ENCODE results near the gene TMEM108.

The TMEM108 gene

DNA sequence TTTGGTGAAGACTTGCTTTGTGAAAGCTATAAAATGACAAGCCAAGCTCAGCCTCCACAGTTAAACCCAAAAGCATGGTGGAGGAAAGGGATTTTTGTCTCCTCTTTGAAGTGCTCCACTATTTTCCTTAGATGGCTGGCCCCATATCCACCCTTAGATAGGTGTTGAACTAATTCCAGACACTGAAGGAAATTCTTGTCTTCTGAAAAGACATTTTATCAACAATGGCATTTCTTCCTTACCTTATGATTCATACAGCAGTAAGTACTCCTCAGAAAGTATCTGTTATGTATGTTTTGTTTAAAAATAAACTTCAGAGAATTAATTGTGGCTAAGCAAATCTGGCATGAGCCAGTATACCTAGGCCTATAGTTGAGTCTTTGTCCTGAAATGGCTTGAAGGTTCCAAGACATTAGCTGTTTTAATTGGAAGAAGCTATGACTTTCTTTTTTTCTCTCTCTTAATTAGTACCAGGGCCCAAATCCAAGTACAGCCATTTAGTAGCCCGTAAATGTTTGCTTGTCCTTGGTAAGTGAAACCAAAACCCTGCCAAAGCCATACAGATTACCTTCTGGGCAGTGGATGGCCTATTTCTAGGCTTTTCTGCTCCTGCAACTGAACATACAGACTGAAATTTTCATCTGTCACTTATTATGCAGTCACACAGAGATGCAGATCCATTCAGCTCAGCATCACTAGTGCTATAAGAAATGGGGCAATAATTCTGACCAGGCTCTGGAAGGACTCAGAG lies 356.5 kb downstream of the TMEM108 start:
- DNase-seq, result peak; percentile 2

DNA sequence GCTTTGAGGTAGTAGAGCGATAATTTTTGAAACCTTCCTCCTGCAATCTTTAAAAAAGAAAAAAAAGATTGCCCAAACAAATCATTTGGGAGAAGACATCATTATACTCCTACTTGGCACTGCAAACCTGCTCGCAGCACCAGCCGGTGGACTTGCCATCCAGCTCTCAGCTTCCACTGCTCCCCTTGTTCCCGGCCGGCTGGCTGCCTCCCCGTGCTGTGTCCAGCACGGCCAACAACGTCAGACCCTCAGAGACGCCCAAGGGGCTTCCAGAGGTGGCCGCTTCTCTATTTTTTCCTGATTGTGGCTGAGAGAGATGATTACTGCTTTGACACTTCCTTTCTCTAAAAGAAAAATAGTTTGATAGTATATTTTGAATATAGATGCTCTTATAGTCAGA lies 358.7 kb downstream of the TMEM108 start:
- peak; percentile 21 for DNase-seq

DNA sequence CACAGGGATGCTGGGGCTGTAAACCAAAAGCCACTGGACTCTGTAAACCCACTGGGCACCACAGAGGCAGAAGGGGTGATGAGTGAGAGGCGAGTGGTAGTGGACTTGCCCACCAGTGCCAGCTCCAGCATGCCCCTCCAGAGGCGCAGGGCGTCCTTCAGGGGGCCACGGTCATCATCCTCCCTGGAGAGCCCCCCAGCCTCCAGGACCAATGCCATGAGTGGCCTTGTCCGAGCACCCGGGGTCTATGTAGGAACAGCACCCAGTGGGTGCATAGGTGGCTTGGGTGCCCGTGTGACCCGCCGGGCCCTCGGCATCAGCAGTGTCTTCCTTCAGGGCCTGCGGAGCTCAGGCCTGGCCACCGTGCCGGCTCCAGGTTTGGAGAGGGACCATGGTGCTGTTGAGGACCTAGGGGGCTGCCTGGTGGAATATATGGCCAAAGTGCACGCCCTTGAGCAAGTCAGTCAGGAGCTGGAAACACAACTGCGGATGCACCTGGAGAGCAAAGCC lies 361.9 kb downstream of the TMEM108 start, which contains the start of gene BFSP2:
Gene BFSP2 (plus strand): TSS at position 51 of the 510 bp plus-strand sequence. CDS start 28 bp downstream, at position 79.
- no peak for DNase-seq

DNA sequence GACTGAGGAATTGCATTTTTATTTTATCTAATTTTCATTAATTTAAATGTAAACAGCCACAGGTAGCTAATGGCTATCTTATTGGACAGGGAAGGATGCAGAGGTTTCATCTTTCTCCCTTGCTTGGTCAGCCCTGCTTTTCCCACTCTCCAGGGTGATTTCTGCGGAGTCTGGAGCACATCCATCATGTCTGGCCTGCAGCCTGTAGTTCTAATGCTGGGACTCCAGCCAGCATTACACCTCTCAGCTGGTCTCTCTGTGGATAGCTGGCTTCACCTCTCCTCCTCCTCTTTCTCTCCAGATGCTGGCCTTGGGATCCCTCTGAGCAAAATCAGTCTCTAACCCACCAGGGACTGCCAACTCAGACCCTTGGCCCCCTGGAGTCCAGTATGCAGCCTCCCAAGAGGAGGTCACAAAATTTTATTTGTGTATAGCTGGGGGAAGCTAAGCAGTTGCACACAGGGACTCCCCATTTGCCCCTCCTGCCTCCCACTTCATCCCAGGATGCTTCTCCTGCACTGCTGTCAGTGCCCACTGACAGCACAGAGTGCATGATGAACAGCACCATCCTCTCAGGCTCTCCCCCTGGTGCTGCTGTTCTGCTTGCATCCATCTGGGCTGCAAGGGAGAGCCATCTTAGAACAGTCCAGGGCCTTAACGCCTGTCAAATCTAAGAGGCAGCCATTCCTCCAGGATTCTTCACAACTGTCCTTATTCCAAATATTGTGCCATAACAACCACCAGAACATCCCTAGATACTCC lies 363.4 kb downstream of the TMEM108 start:
- DNase-seq, result peak; percentile 69

DNA sequence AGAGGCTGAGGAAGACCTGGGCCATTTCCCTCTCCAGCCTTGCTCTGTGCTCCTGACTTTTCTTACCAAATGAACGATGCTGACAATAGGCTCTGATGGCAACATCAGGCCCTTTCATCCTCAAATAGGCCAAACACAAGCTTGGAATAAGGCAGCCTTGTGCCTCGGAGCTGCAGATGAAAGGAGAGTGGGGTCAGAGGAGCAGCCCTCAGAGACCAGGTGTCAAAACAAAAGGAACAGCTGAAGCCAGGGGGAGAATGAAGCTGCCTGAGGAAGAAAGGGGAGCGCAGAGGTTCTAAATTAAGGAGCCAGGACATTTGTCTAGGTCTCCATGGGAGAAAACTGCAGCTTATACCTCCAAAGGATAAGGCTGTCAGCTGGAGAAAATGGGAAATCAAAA lies 366.7 kb downstream of the TMEM108 start:
- peak; percentile 15 for DNase-seq

DNA sequence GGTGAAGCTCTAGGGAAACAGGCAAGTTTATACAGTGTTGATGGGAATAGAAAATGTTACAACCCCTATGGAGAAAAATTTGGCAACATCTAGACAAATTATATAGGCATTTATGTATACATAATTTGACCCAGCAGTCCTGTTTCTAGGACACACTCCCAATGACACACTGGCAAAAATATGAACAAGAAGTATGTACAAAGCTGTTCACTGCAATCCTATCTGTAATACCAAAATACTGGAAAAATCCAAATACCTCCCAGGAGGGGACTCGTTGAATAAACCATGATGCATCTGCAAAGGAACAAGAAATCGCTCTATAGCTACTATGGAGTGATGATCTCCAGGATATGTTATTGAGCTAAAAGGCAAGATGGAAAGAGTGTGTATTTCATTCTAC lies 370.2 kb downstream of the TMEM108 start:
- DNase-seq, result no peak

DNA sequence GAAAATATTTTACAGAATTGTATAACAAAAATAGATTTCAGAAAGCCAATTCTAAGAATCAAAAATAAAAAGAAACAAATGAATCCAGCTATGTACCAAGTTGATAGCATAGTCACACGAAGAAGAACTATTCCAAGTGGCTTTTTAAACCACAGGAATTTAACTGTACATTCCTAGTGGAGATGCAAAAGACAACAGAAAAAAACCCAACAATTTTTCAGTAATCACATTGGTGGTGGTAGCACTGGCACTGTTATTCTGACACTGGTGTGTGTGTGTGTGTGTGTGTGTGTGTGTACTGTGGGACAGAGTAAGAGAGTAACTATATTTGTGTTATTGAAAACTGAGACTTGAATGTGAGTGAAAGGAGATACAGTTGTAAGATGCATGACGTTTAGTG lies 370.8 kb downstream of the TMEM108 start:
- DNase-seq, result peak; percentile 30

DNA sequence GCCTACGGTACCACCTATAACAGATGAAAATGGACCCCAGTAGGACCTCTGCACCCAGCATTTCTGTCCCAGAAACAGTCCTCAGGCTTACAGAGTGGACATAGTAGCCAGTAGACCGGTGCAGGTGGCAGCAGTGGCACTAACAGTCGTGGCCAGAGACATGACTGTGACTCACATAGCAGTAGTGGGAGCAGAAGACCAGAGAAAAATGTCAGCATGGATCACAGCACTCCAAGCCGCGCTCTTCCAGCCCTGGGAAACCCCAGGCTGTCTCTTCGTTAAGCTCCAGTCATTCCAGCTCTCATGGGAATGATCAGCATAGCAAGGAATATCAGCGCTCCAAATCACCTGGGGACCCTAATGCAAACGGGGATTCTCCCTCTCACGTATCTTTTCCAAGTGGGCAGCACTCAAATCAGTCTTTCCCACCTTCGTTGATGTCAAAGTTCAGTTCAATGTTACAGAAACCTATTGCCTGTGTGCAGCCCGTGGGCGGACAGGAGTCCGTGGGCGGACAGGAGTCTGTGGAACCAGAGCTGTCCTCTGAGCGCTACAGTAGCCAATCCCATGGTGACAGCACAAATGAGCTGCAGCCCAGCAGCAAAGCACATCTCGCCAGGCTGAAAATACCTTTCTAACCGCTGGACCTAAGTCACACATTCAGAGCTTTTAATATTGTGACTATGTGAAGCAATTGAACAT lies 372.2 kb downstream of the TMEM108 start:
- peak; percentile 35 for DNase-seq

DNA sequence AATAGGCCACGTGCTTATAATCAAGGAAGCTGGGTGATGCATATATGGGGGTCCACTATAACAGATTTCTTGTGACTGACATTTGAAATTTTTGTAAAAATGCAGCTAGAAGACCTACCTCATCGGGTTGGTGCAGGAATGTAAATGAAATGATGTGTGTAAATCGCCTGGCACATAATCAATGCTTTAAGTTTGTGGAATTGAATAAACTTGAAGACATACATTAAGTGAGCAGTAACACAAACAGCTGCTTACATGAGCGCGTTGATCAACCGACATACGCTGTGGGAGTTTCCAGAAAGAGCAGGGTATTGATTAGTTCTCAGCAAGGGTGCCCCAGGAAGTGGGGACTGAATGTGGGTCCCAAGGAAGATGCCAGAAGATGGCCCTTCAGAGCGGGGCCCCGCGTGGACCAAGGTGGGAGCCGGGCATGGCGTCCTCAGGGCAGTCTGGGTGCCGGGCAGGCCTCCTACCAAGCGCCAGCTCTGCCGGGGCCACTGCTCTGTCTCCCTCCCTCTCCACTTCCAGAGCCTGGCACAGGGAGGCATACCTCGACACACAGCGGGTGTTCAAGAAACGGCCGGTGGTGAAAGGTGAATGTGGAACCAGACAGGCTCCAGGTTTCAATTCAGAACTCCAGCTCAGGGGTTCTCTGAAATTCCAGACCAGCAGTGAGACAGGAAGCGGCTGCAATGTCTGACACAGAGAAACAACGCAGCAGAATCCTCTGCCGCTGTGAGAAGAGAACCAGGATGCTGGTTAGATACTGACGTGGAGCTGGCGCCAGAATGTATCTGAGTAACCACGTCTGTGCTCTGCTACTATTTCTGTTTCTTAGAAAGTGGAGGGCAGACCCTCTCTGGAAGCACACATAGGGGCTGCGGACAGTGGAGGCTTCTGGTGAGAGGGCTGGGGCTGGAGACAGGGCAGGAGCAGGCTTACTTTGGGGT lies 374.3 kb downstream of the TMEM108 start:
- peak; percentile 45 for DNase-seq

DNA sequence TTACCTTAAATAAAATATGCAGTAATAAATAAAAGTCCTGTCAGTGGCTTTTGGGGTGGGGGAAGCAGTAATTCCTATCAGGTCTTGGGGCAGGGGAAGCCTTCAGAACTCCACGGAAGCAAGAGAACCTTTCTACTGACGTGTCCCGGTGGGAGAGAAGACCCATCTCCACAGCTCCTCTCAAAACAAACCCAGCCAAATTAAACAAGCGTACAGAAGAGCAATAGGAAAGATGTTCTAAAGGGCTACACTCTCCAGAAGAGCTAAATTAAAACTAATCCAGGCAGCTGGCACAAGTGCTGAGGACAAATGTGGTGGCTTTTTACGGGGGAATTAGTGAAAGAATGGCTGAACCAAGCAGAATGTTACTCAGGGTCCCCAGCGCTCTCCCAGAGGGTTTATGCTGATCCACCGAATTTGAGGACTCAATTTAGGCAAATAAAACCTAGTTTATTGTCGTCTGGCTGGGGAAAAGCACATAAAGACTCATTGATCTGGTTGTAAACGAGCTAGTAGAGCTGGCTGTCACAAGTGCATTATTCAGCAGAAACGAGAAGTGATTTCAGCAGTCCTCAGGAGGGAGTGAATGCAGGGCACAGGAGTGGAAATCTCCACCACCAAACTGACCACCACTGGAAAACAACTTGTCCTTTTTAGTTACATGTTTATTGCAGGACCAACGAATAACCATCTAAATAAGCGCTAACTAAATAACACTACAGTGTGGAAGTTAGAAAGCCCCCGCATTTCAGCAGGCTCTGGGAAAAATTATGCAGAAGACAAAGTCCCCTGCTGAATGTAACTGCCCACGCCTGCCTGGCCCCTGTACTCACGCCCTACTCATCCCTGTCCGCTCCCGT lies 375.2 kb downstream of the TMEM108 start:
- DNase-seq, result peak; percentile 44

DNA sequence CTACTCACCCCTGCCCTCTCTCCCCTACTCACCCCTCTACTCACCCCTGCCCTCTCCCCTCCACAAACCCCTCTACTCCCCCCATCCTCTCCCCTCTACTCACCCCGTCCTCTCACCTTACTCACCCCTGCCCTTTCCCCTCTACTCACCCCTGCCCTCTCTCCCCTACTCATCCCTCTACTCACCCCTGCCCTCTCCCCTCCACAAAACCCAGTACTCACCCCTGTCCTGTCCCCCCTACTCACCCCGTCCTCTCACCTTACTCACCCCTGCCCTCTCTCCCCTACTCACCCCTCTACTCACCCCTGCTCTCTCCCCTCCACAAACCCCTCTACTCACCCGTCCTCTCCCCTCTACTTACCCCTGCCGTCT lies 375.8 kb downstream of the TMEM108 start:
- no peak for DNase-seq

DNA sequence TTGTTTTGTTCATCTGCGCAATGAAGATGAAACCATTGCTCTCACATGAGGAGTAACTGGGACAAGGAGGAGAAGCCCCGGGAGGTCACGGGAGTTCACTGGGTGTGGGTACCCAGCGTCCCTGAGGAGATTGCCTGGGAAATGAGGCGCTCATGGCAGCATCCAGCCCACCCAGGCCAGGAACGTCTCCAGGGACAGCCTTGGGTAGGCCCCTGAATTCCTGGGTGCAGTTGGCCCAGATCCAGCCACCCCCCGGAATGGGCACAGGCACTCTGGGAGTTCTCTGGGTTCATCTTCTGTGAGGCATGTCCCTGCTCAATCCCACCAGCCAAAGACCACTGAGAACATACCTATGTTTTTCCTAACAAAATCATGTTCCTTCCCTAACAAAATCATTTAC lies 380.2 kb downstream of the TMEM108 start:
- DNase-seq, result peak; percentile 9

DNA sequence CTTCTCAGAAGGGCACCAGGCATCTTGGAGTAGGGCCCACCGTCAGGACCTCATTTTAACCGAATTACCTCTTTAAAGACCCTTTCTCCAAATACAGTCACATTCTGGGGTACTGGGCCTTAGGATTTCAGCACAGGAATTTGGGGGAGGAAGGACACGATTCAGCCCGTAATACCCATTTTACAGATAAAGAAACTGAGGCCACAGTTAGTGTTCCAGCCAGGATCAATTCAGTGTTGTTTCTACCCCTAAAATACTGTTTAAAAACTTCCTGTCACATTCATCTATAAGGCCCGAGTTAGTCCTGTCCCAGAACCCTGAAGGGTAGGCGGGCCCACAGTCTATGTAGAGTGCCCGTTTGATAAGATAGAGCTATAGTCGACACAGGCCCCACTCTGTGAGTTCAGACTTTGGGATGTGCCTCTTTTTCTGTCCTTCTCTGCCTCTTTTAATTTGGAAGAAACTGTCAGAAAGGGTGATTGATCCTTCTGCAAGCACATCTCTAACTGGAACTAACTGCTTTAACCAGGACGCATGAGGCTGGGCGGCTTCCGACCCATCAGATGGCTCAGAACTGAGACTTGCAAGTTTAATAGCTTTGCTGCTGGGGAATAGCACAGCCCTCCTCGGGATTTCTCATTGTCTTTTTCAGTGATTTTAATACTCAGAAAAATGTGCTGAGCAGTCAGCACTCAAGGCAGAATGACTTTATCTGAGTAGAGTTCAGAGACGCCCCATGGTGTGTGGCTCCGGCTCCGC lies 381.1 kb downstream of the TMEM108 start:
- DNase-seq, result no peak

DNA sequence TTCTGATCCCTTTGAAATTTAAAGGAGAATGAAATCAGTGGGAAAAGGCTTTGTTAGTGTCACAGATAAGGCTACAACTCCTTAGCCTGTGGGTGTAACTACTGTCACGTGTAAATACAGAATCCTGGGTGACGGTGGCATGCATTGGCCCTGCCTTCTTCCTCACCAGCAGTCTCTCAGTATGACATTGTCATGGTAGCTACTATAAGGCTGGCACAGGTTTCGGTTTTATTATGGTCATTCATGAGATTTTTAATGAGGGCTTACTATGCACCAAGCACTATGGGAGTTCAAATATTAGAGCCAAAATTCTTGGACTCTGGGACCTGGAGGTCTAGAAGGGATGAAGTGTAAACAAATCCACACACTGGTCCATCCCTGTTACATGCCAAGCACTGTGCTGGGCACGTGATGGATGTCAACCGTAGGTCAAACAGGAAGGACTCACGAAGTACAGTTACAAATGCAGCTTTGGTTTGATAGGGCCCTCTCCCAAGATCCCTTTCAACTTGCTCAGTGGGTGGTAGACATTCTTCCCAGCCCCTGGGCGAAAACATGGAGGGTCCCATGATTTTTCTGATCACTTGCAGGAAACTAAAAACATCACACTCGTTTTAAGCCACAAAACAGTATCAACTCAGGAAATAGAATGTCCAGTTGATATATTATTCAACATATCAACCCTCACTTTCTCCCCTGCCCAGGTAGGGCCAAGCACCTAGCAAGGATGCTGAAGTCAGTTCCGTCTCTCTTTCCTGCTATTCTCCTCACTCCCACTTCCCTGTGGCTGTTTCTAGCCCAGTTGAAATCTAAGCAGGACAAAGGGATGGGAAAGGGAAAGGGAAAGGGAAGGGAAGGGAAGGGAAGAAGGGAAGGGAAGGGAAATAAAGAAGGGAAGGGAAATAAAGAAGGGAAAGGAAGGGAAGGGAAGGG lies 387.0 kb downstream of the TMEM108 start:
- no peak for DNase-seq

DNA sequence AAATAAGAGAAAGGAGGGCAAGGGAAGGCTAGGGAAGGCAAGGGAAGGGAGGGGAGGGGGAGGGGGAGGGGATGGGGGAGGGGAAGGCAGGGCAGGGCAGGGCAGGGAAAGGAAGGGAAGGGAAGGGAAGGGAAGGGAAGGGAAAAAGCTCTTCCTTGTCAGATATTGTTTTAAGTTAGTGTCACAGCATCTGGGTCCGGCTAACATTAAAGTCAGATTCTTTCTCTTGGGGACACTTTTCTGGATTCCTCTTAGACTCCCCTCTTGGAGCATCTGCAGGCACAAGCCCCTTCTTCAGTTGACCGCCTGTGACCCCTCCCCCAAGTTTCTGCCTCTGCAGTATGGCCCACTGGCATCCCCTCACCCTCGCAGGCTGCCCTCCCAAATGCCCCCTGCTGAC lies 387.7 kb downstream of the TMEM108 start:
- DNase-seq, result no peak

DNA sequence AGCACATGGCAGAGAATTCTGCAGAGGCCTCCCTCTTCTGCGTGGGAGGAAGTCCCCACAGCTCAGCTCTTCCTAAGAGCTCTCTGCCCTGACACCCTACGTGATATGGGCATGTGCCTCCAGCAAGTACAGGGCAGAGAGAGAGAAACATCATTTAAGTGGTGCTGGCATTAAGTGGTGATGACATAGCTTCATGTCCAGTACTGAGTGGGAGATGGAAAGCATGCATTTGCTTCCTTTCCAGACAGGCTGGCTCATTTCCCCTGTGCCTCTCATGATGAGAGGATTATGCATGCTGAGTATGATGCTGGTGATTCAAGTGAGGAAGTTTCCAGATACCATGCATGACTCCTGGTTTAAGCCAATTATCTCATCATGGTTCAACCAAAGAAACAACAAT lies 388.5 kb downstream of the TMEM108 start:
- DNase-seq, result no peak

DNA sequence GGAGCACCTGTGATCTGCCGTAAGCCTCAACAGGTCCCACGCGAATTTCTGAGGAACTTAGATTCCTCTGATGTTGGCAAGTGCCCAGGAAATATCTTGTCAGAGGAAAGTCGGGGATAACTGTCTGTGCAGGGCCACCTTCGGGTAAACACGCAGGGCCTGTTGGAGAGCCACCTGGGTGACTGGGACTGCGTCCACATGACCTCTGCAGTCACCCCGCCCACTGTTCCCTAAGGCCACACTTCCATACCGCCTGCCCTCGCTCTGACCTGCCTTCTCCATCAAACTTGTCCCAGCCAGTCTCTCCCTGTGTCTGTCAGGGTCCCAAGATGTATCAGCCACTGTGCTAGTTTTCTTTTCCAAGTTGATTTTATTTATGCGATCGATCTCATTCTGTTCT lies 390.4 kb downstream of the TMEM108 start:
- no peak for DNase-seq

DNA sequence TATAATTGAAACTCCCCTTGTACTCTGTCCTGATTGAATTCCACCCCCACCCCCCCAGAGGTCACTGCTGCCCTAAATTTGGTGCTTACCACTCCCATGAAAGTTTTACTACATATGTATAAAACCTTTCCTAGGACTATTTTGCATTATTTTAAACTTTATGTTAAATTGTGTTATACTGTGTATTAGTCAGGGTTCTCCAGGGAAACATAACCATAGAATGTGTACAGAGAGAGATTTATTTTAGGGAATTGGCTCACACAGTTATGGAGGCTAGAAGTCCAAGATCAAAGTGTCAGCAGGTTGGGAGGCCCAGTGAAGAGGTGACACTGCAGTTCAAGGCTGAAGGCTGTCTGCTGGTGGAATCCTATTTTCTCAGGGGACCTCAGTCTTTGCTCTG lies 390.9 kb downstream of the TMEM108 start:
- no peak for DNase-seq

DNA sequence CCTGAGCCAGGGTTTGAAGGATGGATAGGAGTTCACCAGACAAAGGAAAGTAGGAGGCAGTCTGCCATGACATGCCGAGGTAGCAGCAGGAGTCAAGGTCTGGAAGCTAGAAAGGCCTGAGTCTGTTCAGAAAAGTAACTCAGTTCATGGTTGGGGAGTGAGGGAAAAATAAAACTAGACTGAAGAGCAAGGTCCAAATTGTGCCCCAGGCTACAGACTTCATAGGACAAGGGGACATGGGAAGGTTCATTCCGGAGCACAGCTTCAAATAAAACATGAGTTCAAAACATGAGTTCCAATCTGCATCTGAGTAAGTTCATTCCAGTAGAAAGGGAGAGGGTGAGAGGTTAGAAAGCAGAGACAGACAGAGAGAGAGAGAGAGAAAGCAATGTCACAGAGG lies 401.4 kb downstream of the TMEM108 start:
- DNase-seq, result no peak

All from right forelimb (tissue), 1 donor.